A172 (cell line): ENCODE data around the gene ADGRD1. TPM values are rescaled to one million over a fixed set of nuclear protein-coding genes. Genes with fewer than 3 reads are reported as not detected.
"Not testable (repeated sequence)": the region's sequence is repeated elsewhere in the genome, so short reads cannot be mapped to it uniquely, and the experiment has no call there.

Source experiments
- DNase-seq: peaks from one replicate; pipeline ENCODE4 v3.0.0-alpha.2; 2015; ENCODE audit warnings: low spot score
- total RNA-seq: library from RNA; depleted of rRNA; stranded (reverse); fragments of >200 nt; shearing (Covaris generic); gene quantifications from 2 replicates; pipeline ENCODE4 v1.2.3, GENCODE V29; 2014

The ADGRD1 gene
- total RNA-seq, 1 experiment from 2014 or later = 0.52 TPM

DNA sequence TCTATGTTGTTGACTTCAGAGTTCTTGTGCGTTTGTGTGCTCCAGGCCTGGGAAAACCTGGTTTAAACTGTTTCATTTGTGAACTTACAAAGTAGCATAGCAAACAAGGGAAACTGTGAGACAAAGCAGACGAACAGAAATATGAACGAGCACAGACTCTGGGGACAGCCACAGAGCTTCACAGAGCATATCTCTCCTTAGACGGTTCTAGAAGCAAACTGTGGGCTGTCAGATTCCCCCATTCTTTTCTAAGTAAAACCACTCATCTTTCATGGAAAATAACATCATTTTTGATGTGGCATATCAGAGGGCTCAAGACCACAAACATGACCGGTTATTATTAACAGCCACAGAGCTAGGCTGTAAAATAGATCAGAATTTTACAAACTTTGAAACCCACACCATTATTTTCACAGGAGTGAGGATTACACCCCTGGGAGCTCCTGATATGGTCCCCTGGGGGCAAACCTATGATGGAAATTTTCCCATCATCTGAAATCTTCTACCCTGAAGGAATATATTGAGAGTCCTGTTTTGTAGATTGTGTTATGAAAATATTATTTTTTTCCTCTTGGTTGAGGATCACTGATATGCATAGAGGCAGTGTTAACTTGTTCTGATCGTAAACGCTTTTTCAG is 102.0 kb downstream of the ADGRD1 start:
- no peak for DNase-seq

GRCh38 chr12:131056626-131057025 is 102.9 kb downstream of the ADGRD1 start:
- DNase-seq = no peak

GRCh38 chr12:131057211-131057721 is 103.6 kb downstream of the ADGRD1 start:
- no peak for DNase-seq

GRCh38 chr12:131057722-131058515 is 104.2 kb downstream of the ADGRD1 start:
- DNase-seq = no peak

- no peak for DNase-seq
Measured at GRCh38 chr12:131058700-131059099, 105.0 kb downstream of the ADGRD1 start.

- no peak for DNase-seq
Measured at GRCh38 chr12:131060011-131060703, 106.5 kb downstream of the ADGRD1 start.

GRCh38 chr12:131061041-131061806 is 107.5 kb downstream of the ADGRD1 start:
- no peak for DNase-seq

DNA sequence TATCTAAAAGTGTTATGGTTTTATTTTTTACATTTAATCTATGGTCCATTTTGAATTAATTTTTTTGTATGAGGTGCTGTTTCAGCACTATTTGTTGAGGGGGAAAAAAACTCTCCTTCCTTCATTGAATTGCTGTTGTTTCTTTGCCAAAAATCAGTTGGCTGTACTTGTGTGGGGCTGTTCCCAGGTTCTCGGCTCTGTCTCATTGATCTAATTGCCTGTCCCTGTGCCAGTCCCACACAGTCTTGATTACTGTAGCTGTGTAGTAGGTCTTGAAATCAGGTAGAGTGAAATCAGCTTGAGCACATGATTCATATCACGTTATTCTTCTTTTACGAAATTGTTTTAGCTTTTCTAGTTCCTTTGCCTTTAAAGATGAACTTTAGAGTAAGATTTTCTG is 109.7 kb downstream of the ADGRD1 start:
- DNase-seq = no peak

DNA sequence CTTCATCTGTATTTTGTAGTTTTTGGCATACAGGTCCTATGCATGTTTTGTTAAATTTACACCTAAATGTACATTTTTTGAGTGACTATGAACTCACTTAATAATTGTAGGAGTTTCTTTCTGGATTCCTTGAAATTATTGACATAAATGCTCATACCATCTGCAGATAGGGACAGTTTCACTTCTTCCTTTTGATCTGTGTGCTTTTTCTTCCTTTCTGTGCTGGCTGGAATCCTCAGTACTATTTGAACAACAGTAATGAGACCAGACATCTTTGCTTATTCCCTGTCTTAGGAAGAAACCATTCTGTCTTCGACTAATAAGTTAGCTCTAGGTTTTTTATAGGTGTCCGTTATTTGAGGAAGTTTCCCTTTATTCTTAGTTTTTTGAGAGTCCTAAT is 110.3 kb downstream of the ADGRD1 start:
- no peak for DNase-seq

- DNase-seq = no peak
Measured at GRCh38 chr12:131065279-131065678, 111.6 kb downstream of the ADGRD1 start.

- no peak for DNase-seq
Measured at GRCh38 chr12:131065801-131066200, 112.1 kb downstream of the ADGRD1 start.

GRCh38 chr12:131066207-131066885 is 112.6 kb downstream of the ADGRD1 start:
- no peak for DNase-seq

- DNase-seq = no peak
Measured at GRCh38 chr12:131066886-131067490, 113.3 kb downstream of the ADGRD1 start.

DNA sequence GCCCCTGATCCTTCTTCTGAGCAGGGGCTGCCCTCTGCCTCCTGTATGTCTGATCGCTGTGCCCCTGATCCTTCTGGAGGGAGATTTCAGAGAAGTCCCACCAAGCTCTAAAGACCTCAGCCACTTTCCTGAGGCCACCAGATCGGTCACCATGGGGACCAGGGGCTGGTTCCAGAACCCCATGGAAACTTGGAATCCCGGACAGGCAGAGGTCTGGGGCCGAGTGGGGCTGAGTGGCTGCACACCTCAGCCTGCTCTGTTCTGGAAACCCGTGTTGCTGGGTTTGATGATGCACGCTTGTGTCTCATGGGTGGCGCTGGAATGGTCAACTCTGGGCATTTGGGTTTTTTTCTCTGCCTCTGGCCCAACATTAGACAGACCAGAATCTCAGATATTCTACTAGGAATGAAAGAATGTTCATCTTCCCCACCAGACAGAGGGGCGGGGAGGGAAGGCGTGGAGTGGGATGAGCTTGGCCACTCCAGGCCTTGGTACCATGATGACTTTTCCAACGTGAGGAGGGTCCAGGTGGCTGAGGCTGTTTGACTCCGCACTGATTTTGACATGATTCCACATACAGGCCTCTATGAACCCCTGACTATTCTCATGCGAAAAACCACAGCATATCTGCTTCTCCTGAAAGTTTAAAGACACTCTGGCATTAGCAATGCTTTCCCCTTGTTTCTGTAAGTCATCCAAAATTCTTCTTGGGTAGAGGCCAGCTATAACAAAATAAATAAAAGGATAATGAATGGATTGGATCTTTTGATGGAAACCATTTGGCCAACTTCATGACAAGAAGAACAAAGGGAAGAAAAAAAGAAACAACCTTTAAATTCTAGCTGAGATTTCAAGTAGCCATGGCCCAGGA is 114.5 kb downstream of the ADGRD1 start:
- no peak for DNase-seq

- DNase-seq = not testable (repeated sequence)
Measured at GRCh38 chr12:131068926-131069720, 115.4 kb downstream of the ADGRD1 start.

DNA sequence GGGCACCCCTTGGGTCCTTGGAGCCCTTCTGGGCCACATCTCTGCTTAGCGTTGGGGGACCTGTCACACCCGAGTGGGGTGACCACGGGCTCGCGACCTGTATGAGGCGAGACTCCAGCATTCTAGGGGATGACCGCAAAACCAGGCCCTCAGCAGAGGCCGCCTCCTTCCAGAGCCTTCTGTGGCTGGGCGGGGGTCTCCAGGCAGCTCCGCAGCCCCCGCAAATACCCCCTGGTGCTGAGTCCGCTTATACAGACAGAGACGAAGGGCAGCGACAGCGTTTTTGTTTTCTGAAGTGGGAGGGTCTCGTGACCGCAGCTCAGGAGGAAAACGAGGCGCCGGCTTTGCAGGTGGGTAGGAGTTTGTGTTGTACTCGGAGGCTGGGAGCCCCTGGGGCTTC is 116.4 kb downstream of the ADGRD1 start:
- DNase-seq = not testable (repeated sequence)

DNA sequence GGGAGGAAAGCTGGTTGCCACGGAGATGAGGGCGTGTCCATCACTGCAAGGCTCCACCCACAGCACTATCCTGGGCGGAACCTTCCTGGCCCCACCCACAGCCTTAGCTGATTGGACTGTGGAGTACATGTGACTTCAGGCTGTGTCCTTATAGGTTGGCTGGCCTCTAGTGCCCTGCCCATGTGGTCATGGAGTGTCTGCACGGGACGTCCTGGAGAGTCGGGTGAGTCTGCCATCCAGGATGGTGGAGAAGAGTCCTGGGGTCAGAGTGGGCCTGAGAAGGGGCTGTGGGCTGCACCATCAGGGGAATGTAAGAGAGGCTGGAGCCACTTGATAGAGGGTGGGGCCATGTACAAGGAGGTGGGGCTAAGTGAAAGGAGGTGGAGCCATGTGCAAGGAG is 117.0 kb downstream of the ADGRD1 start:
- DNase-seq = not testable (repeated sequence)

DNA sequence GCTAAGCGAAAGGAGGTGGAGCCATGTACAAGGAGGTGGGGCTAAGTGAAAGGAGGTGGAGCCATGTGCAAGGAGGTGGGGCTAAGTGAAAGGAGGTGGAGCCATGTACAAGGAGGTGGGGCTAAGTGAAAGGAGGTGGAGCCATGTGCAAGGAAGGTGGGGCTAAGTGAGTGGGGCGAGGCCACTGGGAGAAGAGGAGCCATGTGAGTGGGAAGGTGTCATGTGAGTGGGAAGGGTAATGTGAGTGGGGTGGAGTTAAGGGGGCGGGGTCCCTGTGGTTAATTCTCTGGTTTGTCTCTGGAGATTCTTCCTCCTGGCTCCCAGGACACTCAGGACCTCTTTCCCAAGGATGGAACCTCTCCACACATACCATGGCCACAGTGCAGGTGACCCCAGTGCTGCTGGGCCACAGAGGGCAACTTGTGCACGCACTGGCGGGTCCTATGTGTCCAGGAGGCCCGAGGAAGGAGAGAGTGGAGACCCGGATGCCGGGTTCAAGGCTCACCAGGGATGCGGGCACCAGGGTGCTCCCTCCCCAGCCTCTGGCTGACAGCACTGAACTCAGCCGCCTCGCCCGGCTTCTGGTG is 117.6 kb downstream of the ADGRD1 start:
- not testable (repeated sequence) for DNase-seq
